ENCODE data around the gene PSME3IP1.

Gene PSME3IP1

DNA sequence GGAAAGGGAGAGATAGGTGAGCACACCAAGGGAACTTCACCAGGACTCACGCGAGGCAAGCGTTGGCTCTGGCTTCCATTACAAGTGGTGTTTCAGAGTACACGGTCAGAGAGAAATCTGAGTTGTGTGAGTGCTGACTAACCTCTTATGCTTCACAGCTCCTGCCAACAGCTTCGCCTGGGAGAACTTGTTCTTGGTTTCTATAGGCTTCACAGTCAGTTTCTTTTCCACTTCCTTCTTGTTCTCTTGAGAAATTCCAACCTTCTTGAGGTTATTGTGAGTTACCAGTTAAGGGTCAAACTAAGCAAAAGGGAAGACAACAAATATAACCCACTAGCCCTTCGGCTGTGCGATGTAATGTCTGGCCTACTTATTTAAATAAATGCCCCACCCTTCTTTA is 18.9 kb downstream of the PSME3IP1 start:
- H3K27ac ChIP-seq (replicated peaks), result peak overlapping the region; percentile 70
- TF ChIP-seq SPI1 (IDR thresholded peaks at IDR 0.05; ENCODE audit: borderline replicate concordance, low read depth), result peak; percentile 73; the same call in 1 of the 2 replicates
- no peak for TF ChIP-seq POLR2AphosphoS5 (IDR thresholded peaks at IDR 0.05; ENCODE audit: low read depth)
- no peaks in the 10 kb centered on the region for H3K27me3 ChIP-seq (ENCODE audit: insufficient read depth, poor library complexity, severe bottlenecking)
- peak in 1 of 2 experiments; percentile 60 for DNase-seq (ENCODE audit: low read depth in 1 of 2, low spot score in 1 of 2)
- no peak overlapping the region for H3K4me3 ChIP-seq (replicated peaks; ENCODE audit: insufficient read depth, low read length)

GRCh38 chr16:57166451-57166850 is 19.4 kb downstream of the PSME3IP1 start:
- H3K27ac ChIP-seq (replicated peaks), result peak overlapping the region; percentile 70
- no peak overlapping the region for H3K4me3 ChIP-seq (replicated peaks; ENCODE audit: insufficient read depth, low read length)
- DNase-seq (ENCODE audit: low read depth in 1 of 2, low spot score in 1 of 2), result peak in 1 of 2 experiments; percentile 28
- no peaks in the 10 kb centered on the region for H3K27me3 ChIP-seq (ENCODE audit: insufficient read depth, poor library complexity, severe bottlenecking)
- TF ChIP-seq REST (IDR thresholded peaks at IDR 0.05; ENCODE audit: insufficient replicate concordance, low read depth) (no peak), GABPA (IDR thresholded peaks at IDR 0.05; ENCODE audit: low read depth) (no peak), SPI1 (IDR thresholded peaks at IDR 0.05; ENCODE audit: borderline replicate concordance, low read depth) (no peak; the same call in 1 of the 2 replicates), POLR2AphosphoS5 (IDR thresholded peaks at IDR 0.05; ENCODE audit: low read depth) (no peak)
- TF ChIP-seq, protein P1, sequence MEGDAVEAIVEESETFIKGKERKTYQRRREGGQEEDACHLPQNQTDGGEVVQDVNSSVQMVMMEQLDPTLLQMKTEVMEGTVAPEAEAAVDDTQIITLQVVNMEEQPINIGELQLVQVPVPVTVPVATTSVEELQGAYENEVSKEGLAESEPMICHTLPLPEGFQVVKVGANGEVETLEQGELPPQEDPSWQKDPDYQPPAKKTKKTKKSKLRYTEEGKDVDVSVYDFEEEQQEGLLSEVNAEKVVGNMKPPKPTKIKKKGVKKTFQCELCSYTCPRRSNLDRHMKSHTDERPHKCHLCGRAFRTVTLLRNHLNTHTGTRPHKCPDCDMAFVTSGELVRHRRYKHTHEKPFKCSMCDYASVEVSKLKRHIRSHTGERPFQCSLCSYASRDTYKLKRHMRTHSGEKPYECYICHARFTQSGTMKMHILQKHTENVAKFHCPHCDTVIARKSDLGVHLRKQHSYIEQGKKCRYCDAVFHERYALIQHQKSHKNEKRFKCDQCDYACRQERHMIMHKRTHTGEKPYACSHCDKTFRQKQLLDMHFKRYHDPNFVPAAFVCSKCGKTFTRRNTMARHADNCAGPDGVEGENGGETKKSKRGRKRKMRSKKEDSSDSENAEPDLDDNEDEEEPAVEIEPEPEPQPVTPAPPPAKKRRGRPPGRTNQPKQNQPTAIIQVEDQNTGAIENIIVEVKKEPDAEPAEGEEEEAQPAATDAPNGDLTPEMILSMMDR (IDR thresholded peaks at IDR 0.05; ENCODE audit: insufficient read depth, low read length), result no peak

DNA sequence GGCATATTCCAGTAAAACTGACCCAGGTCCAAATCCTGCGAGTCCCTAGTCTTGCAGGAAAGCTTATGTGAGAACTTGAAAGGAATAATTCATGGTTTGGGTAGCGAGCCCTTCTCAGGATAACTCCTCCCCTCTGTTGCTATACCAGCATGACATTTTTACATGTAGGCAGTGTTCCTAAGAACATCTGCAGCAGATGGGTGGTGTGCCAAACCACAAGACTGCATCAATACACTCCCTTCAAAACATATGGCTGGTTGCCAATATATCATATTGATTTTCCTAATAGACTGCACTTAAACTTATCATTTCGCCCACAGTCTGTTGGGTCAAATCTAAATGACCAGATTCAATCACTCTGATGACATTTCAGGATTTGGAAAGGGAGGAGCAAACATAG is 19.9 kb downstream of the PSME3IP1 start:
- TF ChIP-seq SPI1 (IDR thresholded peaks at IDR 0.05; ENCODE audit: borderline replicate concordance, low read depth) (no peak), POLR2AphosphoS5 (IDR thresholded peaks at IDR 0.05; ENCODE audit: low read depth) (no peak), REST (IDR thresholded peaks at IDR 0.05; ENCODE audit: insufficient replicate concordance, low read depth) (no peak), GABPA (IDR thresholded peaks at IDR 0.05; ENCODE audit: low read depth) (no peak)
- TF ChIP-seq, protein P1 (IDR thresholded peaks at IDR 0.05; ENCODE audit: insufficient read depth, low read length), result no peak
- H3K4me3 ChIP-seq (replicated peaks; ENCODE audit: insufficient read depth, low read length), result no peak overlapping the region
- H3K27me3 ChIP-seq (ENCODE audit: insufficient read depth, poor library complexity, severe bottlenecking), result no peaks in the 10 kb centered on the region
- no peak for DNase-seq (ENCODE audit: low read depth in 1 of 2, low spot score in 1 of 2)
- H3K27ac ChIP-seq (replicated peaks), result peak overlapping the region; percentile 5; the same call in 1 of the 2 replicates

GRCh38 chr16:57165483-57165882 is 20.4 kb downstream of the PSME3IP1 start:
- TF ChIP-seq, protein P1 (IDR thresholded peaks at IDR 0.05; ENCODE audit: insufficient read depth, low read length), result no peak
- TF ChIP-seq GABPA (IDR thresholded peaks at IDR 0.05; ENCODE audit: low read depth), result no peak
- TF ChIP-seq POLR2AphosphoS5 (IDR thresholded peaks at IDR 0.05; ENCODE audit: low read depth), result no peak
- TF ChIP-seq SPI1 (IDR thresholded peaks at IDR 0.05; ENCODE audit: borderline replicate concordance, low read depth), result no peak
- TF ChIP-seq REST (IDR thresholded peaks at IDR 0.05; ENCODE audit: insufficient replicate concordance, low read depth), result no peak
- Histone ChIP-seq H3K4me3 (replicated peaks; ENCODE audit: insufficient read depth, low read length) (no peak overlapping the region), H3K27ac (replicated peaks) (no peak overlapping the region), H3K27me3 (ENCODE audit: insufficient read depth, poor library complexity, severe bottlenecking) (no peaks in the 10 kb centered on the region)
- no peak for DNase-seq (ENCODE audit: low read depth in 1 of 2, low spot score in 1 of 2)
